ENCODE results near the gene OPA1. TPM values are rescaled to one million over a fixed set of nuclear protein-coding genes. Genes with fewer than 3 reads are reported as not detected.

OPA1 gene
- total RNA-seq, 4 donors from 2014 or later = 20.3 to 68.4 (median 39.7) TPM

DNA sequence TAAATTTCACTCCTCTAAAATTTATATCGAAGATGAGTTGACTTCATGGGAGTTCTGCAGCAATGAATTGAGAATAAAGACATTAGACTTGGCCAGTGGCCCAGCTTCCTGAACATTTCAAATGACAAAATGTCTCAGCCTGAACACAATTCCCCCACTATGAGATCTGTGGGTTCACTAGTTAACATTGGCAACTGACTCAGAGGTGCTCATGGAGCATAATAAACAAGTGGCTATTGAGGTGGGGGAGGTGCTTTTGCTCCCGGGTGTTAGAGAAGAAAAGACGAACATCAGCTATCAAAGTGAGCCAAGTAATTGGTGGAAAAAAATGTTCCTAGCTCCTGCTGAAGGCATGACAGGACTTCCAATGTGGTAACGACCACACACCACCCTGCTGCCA is 44.6 kb upstream of the OPA1 start:
- Histone ChIP-seq H3K27me3 (no peaks in the 10 kb centered on the region), H3K27ac (no peak overlapping the region), H3K4me1 (no peaks in the 10 kb centered on the region), H3K9me3 (no peaks in the 10 kb centered on the region), H3K36me3 (no peaks in the 10 kb centered on the region), H3K4me3 (no peak overlapping the region)
- intact Hi-C loops (cut with DNase I; ENCODE audit: low total_unique reads) = no loop called here
- DNase-seq = no peak
- TF ChIP-seq, protein P1, sequence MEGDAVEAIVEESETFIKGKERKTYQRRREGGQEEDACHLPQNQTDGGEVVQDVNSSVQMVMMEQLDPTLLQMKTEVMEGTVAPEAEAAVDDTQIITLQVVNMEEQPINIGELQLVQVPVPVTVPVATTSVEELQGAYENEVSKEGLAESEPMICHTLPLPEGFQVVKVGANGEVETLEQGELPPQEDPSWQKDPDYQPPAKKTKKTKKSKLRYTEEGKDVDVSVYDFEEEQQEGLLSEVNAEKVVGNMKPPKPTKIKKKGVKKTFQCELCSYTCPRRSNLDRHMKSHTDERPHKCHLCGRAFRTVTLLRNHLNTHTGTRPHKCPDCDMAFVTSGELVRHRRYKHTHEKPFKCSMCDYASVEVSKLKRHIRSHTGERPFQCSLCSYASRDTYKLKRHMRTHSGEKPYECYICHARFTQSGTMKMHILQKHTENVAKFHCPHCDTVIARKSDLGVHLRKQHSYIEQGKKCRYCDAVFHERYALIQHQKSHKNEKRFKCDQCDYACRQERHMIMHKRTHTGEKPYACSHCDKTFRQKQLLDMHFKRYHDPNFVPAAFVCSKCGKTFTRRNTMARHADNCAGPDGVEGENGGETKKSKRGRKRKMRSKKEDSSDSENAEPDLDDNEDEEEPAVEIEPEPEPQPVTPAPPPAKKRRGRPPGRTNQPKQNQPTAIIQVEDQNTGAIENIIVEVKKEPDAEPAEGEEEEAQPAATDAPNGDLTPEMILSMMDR (IDR thresholded peaks at IDR 0.05) = no peak
- TF ChIP-seq POLR2A (IDR thresholded peaks at IDR 0.05) = no peak

DNA sequence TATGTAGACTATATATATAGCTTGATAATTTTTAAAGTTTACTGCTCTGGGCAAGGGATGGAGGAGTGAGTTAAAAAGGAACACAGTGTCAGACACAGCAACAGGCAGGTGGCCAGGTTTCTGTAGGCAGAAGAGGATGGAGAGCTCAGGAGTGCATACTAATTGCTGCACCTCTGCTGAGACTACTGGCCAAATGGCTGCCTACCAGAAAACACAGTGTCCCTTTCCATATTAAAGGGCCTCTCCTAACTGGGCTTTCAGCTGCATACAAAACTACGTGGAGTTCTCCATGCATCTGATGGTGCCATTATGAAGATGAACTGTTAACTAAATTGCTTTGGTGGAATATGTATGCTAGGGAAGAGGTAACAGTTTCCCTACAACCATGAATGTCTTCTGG is 40.1 kb upstream of the OPA1 start:
- no peak overlapping the region for H3K27ac ChIP-seq
- no peak overlapping the region for H3K4me3 ChIP-seq
- H3K36me3 ChIP-seq = no peaks in the 10 kb centered on the region
- intact Hi-C loops (cut with DNase I; ENCODE audit: low total_unique reads) = no loop called here
- H3K27me3 ChIP-seq = no peaks in the 10 kb centered on the region
- no peaks in the 10 kb centered on the region for H3K9me3 ChIP-seq
- no peak for TF ChIP-seq POLR2A (IDR thresholded peaks at IDR 0.05)
- TF ChIP-seq, protein P1 (IDR thresholded peaks at IDR 0.05) = no peak
- no peaks in the 10 kb centered on the region for H3K4me1 ChIP-seq
- no peak for DNase-seq

DNA sequence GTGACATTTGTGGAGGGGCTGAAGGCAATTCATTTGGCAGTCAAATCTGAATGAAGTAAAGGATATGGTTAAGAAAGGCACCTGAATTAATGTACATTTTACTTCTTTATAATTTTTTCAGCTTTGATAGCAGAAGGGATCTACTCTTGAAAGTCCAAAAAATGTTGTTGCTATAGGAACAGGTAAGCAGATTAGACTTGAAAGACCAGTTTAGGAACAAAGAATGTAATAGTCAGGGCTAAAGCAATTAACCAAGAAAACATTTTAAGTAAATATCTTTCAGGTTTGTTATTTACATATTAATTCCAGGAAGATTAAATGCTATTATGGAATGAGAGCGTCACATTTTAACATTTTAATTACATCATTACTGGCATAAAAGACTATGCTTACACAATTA is 39.4 kb upstream of the OPA1 start:
- Histone ChIP-seq H3K9me3 (no peaks in the 10 kb centered on the region), H3K27ac (no peak overlapping the region), H3K27me3 (no peaks in the 10 kb centered on the region), H3K4me1 (no peaks in the 10 kb centered on the region), H3K4me3 (no peak overlapping the region), H3K36me3 (no peaks in the 10 kb centered on the region)
- no peak for DNase-seq
- TF ChIP-seq, protein P1 (IDR thresholded peaks at IDR 0.05) = no peak
- no peak for TF ChIP-seq POLR2A (IDR thresholded peaks at IDR 0.05)
- intact Hi-C loops (cut with DNase I; ENCODE audit: low total_unique reads) = no loop called here

DNA sequence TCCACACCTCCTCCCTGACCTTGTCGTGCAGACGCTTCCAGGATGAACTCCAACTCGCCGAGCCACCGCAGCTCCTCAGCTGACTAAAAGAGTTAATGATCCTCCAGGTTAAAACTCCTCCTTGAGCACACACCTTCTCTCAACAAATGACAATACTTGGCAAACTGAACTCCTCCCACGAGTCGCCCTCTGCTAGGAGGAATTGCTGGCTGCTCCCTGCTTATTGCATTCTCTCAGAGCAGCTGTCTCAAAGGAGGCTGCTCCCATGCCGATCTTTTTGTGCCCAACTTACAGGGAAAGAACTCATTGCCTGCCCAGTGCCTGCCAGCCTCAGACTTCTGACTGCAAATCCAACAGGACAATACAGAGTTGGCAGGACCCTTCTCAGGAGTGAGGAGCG is 38.2 kb upstream of the OPA1 start, which contains the start of gene ATP13A4:
Gene ATP13A4, minus strand, starts transcription at position 85 of the 400 bp plus-strand sequence. CDS start 96 bp downstream, outside the sequence.
- H3K9me3 ChIP-seq = no peaks in the 10 kb centered on the region
- H3K4me1 ChIP-seq = no peaks in the 10 kb centered on the region
- TF ChIP-seq POLR2A (IDR thresholded peaks at IDR 0.05) = no peak
- TF ChIP-seq, protein P1 (IDR thresholded peaks at IDR 0.05) = no peak
- no peak for DNase-seq
- intact Hi-C loops (cut with DNase I; ENCODE audit: low total_unique reads) = no loop called here
- H3K27ac ChIP-seq = no peak within 1 kb of the TSS
- H3K4me3 ChIP-seq = no peak within 1 kb of the TSS
- no peaks in the 10 kb centered on the region for H3K27me3 ChIP-seq
- no peaks in the 10 kb centered on the region for H3K36me3 ChIP-seq

DNA sequence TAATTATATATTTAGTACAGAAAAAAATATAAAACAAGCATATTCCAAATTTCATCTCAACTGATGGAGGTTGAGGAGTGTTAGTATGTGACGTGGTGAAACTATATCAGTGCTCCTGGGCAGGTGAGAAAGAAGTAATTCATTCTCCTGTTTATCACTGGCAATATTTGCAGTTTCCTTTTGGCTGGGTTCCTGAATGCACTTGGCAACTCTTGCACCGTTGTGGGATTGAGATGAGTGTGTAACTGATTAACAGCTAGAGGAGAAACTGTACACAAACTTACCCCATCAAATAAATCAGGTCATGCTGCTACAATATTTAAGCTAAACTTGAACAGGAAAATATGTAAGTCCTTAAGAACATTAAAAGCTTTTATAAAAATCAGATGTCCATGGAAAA is 36.2 kb upstream of the OPA1 start:
- Histone ChIP-seq H3K4me1 (no peaks in the 10 kb centered on the region), H3K9me3 (no peaks in the 10 kb centered on the region), H3K27me3 (no peaks in the 10 kb centered on the region), H3K27ac (no peak overlapping the region), H3K36me3 (no peaks in the 10 kb centered on the region), H3K4me3 (no peak overlapping the region)
- intact Hi-C loops (cut with DNase I; ENCODE audit: low total_unique reads) = no loop called here
- DNase-seq = no peak
- TF ChIP-seq, protein P1 (IDR thresholded peaks at IDR 0.05) = no peak
- TF ChIP-seq POLR2A (IDR thresholded peaks at IDR 0.05) = no peak

Data from uterus (tissue), 4 donors.